HG02885 (cell line): ENCODE data around the gene RHOB.
A peak's percentile ranks its signal among the peaks of the same experiment; 100 is the strongest.
"Not testable (repeated sequence)": the region's sequence is repeated elsewhere in the genome, so short reads cannot be mapped to it uniquely, and the experiment has no call there.

Experiments used
- ATAC-seq: cut with Tn5 transposase; IDR thresholded peaks from one replicate; pipeline ENCODE4 v1.9.1; 2021; ENCODE audit warnings: mild to moderate bottlenecking; ENCODE audit not compliant: unreplicated experiment, poor library complexity

RHOB gene

DNA sequence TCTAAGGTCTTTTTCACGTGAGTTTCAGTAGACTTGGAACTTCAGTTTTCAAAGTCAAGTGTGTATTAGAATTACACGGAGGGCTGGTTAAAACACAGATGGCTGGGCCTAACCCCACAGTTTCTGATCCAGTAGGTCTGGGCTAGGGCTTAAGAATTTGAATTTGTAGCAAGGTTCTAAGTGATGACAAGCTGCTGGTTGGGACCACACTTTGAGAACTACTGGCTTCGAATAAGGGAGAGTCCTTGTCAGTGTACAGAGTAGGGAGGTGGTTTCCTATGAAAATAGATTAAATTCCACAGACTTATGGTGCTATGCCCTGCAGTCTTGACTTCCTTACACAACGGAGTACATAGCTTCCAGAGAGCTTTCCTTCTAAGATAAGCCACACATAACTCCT, 4.5 kb downstream of the RHOB start:
- no peak for ATAC-seq

DNA sequence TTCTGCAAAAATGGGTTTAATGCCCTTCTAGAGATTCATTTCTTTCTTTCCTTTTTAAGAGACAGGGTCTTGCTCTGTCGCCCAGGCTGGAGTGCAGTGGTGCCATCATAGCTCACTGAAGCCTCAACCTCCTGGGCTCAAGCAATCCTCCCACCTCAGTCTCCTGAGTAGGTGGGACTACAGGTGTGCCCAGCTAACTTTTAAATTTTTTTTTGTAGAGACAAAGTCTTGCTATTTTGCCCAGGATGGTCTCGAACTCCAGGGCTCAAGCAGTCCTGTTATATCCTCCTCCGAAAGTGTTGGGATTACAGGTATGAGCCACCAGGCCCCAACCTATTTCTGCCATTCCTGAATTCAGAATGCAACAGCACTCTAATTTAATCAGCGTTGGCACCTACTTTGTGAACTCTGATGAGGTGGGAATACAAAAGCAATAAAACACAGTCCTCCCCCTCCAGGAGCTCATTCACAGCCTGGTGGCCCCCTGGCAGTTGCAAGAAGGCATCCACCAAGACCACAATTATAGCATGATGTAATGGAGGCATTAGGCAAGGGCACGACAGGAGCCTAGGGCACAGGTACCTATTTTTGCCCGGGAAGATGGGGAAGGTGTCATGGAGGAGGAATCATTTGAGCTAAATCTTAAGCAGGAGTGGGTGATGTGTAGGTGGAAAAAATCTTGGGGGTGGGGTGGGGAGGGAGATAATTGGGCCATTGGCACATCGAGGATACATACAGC, 5.1 kb downstream of the RHOB start:
- no peak for ATAC-seq

- ATAC-seq, result no peak
Measured at GRCh38 chr2:20452551-20452950, 5.7 kb downstream of the RHOB start.

- no peak for ATAC-seq
Measured at GRCh38 chr2:20453087-20453486, 6.2 kb downstream of the RHOB start.

GRCh38 chr2:20454036-20454981, 7.4 kb downstream of the RHOB start:
- no peak for ATAC-seq

GRCh38 chr2:20455076-20455587, 8.3 kb downstream of the RHOB start:
- no peak for ATAC-seq

GRCh38 chr2:20456116-20456571, 9.3 kb downstream of the RHOB start:
- ATAC-seq, result no peak

- peak; percentile 94 for ATAC-seq
Measured at GRCh38 chr2:20456636-20457426, 10.0 kb downstream of the RHOB start.

DNA sequence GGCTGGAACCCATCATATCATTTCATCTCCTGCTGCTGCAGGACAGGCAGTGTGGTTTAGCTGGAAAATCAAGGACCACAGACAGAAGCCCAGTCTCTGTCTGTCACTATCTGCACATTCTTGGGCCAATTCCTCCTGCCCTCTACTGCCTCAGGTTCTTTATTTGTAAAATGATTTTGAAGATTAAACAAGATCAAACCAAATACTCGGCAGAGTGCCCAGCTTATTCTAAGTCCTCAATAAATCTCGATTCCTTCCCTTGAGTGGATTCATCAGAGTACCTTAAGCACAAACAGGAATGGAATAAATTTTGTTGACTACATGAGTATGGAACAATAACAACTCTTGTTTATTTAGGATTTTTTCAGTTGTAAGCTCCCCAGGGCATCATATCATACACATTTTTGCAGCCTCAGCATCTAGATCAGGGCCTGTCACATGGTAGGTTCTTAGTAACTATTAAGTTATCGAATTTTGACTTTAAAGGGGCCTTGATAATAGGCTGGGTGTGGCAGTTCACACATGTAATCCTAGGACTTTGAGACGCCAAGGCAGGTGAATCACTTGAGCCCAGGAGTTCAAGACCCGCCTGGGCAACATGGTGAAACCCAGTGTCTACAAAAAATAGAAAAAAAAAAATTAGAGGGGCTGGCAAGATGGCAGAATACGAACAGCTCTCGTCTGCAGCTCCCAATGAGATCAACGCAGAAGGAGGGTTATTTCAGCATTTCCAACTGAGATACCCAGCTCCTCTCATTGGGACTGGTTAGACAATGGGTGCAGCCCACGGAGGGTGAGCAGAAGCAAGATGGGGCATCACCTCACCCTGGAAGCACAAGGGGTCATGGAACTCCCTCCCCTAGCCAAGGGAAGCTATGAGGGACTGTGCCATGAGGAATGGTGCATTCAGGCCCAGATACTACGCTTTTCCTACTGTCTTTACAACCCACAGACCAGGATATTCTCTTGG, 11.1 kb downstream of the RHOB start:
- ATAC-seq, result no peak

DNA sequence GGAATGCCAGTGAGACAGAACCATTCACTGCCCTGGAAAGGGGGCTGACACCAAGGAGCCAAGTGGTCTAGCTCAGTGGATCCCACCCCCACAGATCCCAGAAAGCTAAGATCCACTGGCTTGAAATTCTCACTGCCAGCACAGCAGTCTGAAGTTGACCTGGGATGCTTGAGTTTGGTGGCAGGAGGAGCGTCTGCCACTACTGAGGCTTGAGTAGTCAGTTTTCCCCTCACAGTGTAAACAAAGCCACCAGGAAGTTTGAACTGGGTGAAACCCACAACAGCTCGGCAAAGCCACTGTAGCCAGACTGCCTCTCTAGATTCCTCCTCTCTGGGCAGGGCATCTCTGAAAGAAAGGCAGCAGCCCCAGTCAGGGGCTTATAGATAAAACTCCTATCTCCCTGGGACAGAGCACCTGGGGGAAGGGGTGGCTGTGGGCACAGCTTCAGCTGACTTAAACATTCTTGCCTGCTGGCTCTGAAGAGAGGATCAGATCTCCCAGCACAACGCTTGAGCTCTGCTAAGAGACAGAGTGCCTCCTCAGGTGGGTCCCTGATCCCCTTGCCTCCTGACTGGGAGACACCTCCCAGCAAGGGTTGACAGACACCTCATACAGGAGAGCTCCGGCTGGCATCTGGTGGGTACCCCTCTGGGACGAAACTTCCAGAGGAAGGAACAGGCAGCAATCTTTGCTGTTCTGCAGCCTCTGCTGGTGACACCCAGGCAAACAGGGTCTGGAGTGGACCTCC, 12.0 kb downstream of the RHOB start:
- ATAC-seq, result not testable (repeated sequence)

- no peak for ATAC-seq
Measured at GRCh38 chr2:20465716-20466394, 19.0 kb downstream of the RHOB start.

- no peak for ATAC-seq
Measured at GRCh38 chr2:20467789-20468548, 21.1 kb downstream of the RHOB start.

DNA sequence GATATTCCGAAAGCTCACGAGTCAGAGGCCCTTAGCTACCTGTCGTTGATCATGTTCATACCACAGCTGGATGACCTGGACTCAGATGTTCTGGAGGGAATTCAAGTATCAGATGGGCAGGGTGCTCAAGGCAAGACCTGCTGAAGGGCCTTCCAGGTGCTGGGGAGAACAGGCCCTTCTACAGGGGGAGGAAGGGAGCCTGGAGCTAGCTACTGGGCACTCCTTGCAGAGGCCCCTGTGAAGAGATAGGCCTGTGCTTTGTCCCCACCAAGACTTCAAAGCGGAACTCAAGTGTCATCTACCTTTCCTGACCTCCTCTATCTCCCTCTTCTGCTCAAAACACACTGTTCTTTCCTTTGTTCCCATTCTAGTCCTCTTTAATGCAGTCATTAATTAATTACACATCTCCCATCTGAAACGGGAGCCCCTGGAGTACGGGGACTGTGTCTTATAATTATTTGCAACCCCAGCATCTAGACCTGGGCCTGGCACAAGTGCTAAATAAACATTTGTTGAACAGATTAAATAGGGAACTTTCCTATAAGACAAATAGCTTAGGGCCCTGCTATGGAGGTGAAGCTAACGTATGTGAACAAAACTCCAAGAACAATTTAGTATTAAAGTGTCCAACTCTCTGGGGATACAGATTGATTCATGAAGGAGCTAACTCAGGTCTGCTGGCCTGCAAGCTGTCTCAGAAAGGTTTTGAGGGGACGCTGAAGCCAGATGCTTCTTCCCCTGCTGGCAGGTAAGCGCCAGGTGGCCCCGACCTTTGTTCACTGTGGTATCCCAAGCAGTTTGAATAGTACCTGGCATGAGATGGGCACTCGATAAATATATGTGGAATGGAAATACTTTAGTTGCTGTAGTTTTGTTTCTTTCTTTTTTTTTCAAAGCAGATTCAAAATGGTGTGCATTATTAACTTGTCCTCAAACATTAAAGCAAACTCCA, 22.0 kb downstream of the RHOB start:
- ATAC-seq, result no peak

DNA sequence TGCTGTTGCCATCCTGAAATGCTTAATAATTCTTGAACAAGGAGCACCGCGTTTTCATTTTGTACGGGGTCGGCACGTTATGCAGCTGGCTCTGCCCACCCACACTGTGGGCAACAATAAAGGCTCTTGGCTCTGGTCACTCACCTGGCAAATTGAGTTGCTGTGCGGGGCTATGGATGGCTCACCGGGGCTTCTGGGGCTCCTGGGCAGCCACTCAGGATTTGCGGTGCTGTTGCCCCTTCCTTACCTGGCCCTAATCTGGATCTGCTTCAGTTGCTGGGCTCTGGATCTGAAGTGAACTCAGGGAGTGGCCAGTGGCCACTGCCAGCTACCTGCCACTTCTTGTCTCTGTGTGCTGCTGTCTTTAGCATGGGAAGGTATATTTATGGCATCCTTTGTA, 22.7 kb downstream of the RHOB start:
- ATAC-seq, result no peak

DNA sequence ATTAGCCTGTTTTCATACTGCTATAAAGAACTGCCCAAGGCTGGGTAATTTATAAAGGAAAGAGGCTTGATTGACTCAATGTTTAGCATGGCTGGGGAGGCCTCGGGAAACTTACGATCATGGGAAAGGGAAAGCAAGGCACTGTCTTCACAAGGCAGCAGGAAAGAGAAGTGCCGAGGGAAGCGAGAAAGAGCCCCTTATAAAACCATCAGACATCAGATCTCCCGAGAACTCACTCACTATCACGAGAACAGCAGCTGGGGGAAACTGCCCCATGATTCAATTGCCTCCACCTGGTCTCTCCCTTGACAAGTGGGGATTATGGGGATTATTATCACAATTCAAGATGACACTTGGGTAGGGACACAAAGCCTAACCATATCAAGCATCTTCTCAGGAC, 23.3 kb downstream of the RHOB start:
- ATAC-seq, result no peak

- no peak for ATAC-seq
Measured at GRCh38 chr2:20471148-20471547, 24.3 kb downstream of the RHOB start.
